ENCODE measurements around the gene MALAT1.
"Not testable (repeated sequence)": the region's sequence is repeated elsewhere in the genome, so short reads cannot be mapped to it uniquely, and the experiment has no call there.

MALAT1 gene

GRCh38 chr11:65499713-65500386 is 1.0 kb downstream of the MALAT1 start:
- no peak for DNase-seq

- peak; percentile 71 for DNase-seq
Observed at GRCh38 chr11:65500387-65501185, 1.7 kb downstream of the MALAT1 start.

GRCh38 chr11:65501186-65501471 is 2.3 kb downstream of the MALAT1 start:
- no peak for DNase-seq

- no peak for DNase-seq
Observed at GRCh38 chr11:65501472-65502273, 2.8 kb downstream of the MALAT1 start.

GRCh38 chr11:65502274-65502554 is 3.4 kb downstream of the MALAT1 start:
- DNase-seq = no peak

- DNase-seq = no peak
Observed at GRCh38 chr11:65502555-65503367, 3.9 kb downstream of the MALAT1 start.

- DNase-seq = no peak
Observed at GRCh38 chr11:65503368-65503948, 4.6 kb downstream of the MALAT1 start.

- DNase-seq = no peak
Observed at GRCh38 chr11:65503949-65504673, 5.3 kb downstream of the MALAT1 start.

GRCh38 chr11:65504674-65505465 is 6.0 kb downstream of the MALAT1 start:
- no peak for DNase-seq

- no peak for DNase-seq
Observed at GRCh38 chr11:65505466-65506289, 6.8 kb downstream of the MALAT1 start.

GRCh38 chr11:65506290-65506771 is 7.5 kb downstream of the MALAT1 start:
- no peak for DNase-seq

GRCh38 chr11:65506772-65507505 is 8.1 kb downstream of the MALAT1 start:
- DNase-seq = peak; percentile 70

- not testable (repeated sequence) for DNase-seq
Observed at GRCh38 chr11:65512311-65512710, 13.5 kb downstream of the MALAT1 start.

- no peak for DNase-seq
Observed at GRCh38 chr11:65516135-65516968, 17.5 kb downstream of the MALAT1 start.

GRCh38 chr11:65518941-65519549 is 20.2 kb downstream of the MALAT1 start:
- not testable (repeated sequence) for DNase-seq

GRCh38 chr11:65521777-65522521 is 23.1 kb downstream of the MALAT1 start:
- DNase-seq = not testable (repeated sequence)
